Ishikawa (cell line): Measurements from ENCODE around the gene SEMA5A.

Experiments used
- CEBPB ChIP-seq: IDR thresholded peaks from 2 replicates; pipeline ENCODE4 v1.6.1; 2012
- CREB1 ChIP-seq: IDR thresholded peaks from 2 replicates; pipeline ENCODE4 v1.6.1; 2012; ENCODE audit warnings: low read depth
- EGR1 ChIP-seq: IDR thresholded peaks from 2 replicates; pipeline ENCODE4 v1.6.1; 2012
- EP300 ChIP-seq: IDR thresholded peaks from 2 replicates; pipeline ENCODE4 v1.6.1; 2012; ENCODE audit warnings: borderline replicate concordance
- FOXM1 ChIP-seq: IDR thresholded peaks from 2 replicates; pipeline ENCODE4 v1.6.1; 2012; ENCODE audit warnings: low read depth, borderline replicate concordance
- MAX ChIP-seq: IDR thresholded peaks from 2 replicates; pipeline ENCODE4 v1.6.1; 2012
- NFIC ChIP-seq: IDR thresholded peaks from 2 replicates; pipeline ENCODE4 v1.6.1; 2012
- RAD21 ChIP-seq: IDR thresholded peaks from 2 replicates; pipeline ENCODE4 v1.6.1; 2012; ENCODE audit warnings: low read depth
- REST ChIP-seq: IDR thresholded peaks from 2 replicates; pipeline ENCODE4 v1.6.1; 2012; ENCODE audit warnings: low read depth, mild to moderate bottlenecking
- TAF1 ChIP-seq: IDR thresholded peaks from 2 replicates; pipeline ENCODE4 v1.6.1; 2012; ENCODE audit warnings: low read depth, mild to moderate bottlenecking
- TCF12 ChIP-seq: IDR thresholded peaks from 2 replicates; pipeline ENCODE4 v1.6.1; 2012; ENCODE audit warnings: low read depth
- TEAD4 ChIP-seq: IDR thresholded peaks from 2 replicates; pipeline ENCODE4 v1.6.1; 2012
- USF1 ChIP-seq: IDR thresholded peaks from 2 replicates; pipeline ENCODE4 v1.6.1; 2012
- YY1 ChIP-seq: IDR thresholded peaks from 2 replicates; pipeline ENCODE4 v1.6.1; 2012; ENCODE audit warnings: low read depth
- ZBTB7A ChIP-seq: IDR thresholded peaks from 2 replicates; pipeline ENCODE4 v1.6.1; 2012; ENCODE audit warnings: low read depth

The SEMA5A gene

GRCh38 chr5:9421884-9422283 is 124.0 kb downstream of the SEMA5A start:
- TF ChIP-seq TAF1 (no peak), EP300 (no peak), ZBTB7A (no peak), CREB1 (no peak), FOXM1 (no peak), REST (no peak), TEAD4 (no peak), TCF12 (no peak), USF1 (no peak), EGR1 (no peak), RAD21 (no peak), MAX (no peak), CEBPB (no peak)

GRCh38 chr5:9419794-9420193 is 126.1 kb downstream of the SEMA5A start:
- TF ChIP-seq NFIC: no peak
- no peak for TF ChIP-seq TCF12
- no peak for TF ChIP-seq TEAD4
- no peak for TF ChIP-seq EP300
- TF ChIP-seq EGR1: no peak
- no peak for TF ChIP-seq TAF1
- no peak for TF ChIP-seq FOXM1
- no peak for TF ChIP-seq ZBTB7A
- no peak for TF ChIP-seq MAX

GRCh38 chr5:9415566-9415965 is 130.3 kb downstream of the SEMA5A start:
- no peak for TF ChIP-seq RAD21

- no peak for TF ChIP-seq NFIC
- no peak for TF ChIP-seq EP300
- no peak for TF ChIP-seq MAX
- TF ChIP-seq ZBTB7A: no peak
- no peak for TF ChIP-seq FOXM1
- no peak for TF ChIP-seq REST
- TF ChIP-seq CEBPB: no peak
Measured at GRCh38 chr5:9415091-9415490, 130.8 kb downstream of the SEMA5A start.

- no peak for TF ChIP-seq CEBPB
Measured at GRCh38 chr5:9411142-9411541, 134.7 kb downstream of the SEMA5A start.

- TF ChIP-seq USF1 (no peak), YY1 (no peak), CEBPB (no peak), RAD21 (no peak), EGR1 (no peak), NFIC (no peak), TAF1 (no peak), MAX (no peak), CREB1 (no peak), FOXM1 (no peak), TEAD4 (no peak), TCF12 (no peak), REST (no peak), ZBTB7A (no peak), EP300 (no peak)
Measured at GRCh38 chr5:9409413-9409960, 136.4 kb downstream of the SEMA5A start.
